Right hindlimb (tissue), 1 donor: ENCODE results near the gene KERA.
"Not testable (repeated sequence)": the region's sequence is repeated elsewhere in the genome, so short reads cannot be mapped to it uniquely, and the experiment has no call there.

Source experiments
- DNase-seq: peaks from one replicate; pipeline ENCODE4 v3.0.0-alpha.2; 2018

Gene KERA, protein sequence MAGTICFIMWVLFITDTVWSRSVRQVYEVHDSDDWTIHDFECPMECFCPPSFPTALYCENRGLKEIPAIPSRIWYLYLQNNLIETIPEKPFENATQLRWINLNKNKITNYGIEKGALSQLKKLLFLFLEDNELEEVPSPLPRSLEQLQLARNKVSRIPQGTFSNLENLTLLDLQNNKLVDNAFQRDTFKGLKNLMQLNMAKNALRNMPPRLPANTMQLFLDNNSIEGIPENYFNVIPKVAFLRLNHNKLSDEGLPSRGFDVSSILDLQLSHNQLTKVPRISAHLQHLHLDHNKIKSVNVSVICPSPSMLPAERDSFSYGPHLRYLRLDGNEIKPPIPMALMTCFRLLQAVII

DNA sequence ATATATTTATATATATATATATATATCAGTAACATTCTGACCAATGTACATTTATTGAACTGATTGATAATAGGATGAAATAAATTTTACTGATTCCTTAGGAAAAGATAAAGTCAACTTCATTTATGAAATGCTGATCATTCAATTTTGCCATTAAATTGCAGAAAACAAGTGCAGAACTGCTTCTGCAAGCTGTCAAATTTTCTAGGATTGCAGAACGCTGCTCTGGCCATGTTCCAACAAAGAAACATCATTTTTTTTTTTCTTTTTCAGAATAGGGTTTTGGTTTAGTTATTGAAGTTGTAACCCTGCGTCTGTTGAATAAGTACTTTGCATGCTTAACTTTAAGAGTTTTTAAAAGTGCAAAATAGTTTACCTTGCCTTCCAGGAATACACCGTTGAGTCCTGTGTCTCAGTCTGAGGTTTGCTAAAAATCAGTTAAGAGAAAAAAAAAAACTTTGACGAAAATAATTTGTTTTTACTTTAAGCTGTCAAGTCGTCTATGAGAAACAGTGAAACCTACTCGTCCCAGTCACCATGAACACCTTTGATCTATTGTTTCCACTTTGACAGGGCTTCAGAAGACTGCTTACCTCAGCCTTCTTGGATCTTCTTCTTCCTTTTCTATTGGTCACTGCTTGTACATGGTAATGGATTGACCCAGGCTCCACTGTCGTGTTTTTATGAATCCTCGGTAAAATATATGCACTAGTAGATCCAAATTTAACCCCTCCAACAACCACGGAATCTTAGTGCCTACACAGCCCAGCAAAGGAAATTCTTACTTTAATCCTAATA, at the start of gene KERA:
KERA (minus strand) TSS at position 657 of the 798 bp plus-strand sequence. CDS start 1,743 bp downstream, outside the sequence.
- no peak for DNase-seq

GRCh38 chr12:91106283-91106682, 48.5 kb upstream of the KERA start:
- DNase-seq = no peak

GRCh38 chr12:91105807-91106206, 48.0 kb upstream of the KERA start:
- no peak for DNase-seq

DNA sequence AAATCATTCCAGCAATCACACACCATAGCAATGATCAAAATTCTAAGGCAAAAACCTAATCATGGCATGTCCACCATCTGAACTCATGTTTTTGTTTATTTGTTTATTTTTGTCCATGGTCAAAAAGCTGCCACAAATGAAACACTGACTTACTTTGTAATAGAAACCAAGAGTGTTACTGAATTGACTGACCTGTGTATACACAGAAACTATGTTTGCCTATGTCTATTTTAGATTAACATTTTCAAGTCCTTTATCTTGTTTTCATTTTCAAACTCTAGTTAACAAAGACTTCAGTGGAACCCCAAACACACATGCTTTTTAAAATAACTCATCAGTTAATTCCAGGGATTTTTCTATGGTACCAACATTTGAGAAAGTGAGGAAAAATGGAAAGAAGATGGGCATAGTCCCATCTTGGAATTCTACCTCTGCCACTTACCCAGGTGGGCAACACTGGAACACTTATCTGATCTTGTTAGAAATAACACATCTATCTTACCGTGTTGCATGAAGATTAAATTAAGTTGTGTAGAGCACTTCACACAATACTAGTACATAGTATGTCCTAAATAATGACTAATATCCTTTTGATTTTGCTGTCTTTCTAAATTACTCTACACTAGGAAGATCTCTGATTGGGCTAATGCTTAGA, 47.1 kb upstream of the KERA start:
- DNase-seq = no peak

- DNase-seq = no peak
Observed at GRCh38 chr12:91103624-91104023, 45.8 kb upstream of the KERA start.

DNA sequence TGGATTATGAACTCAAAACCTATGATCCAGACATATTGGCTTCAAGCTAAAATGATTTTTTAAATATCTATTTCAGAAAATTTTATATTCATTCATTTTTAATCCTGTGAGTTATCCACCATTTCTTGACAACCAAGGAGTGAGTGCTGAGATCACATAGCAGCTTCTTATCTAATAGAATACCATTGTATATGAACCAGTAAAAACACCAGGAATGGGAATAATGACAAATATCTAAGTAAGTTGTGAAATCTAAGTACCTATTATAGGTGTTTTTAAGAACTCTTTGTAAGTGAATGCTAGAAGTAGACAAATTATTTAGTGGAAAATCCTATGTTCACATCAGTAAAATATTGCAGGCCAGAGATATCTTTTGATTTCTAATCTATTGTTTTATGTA, 45.3 kb upstream of the KERA start:
- DNase-seq = no peak

DNA sequence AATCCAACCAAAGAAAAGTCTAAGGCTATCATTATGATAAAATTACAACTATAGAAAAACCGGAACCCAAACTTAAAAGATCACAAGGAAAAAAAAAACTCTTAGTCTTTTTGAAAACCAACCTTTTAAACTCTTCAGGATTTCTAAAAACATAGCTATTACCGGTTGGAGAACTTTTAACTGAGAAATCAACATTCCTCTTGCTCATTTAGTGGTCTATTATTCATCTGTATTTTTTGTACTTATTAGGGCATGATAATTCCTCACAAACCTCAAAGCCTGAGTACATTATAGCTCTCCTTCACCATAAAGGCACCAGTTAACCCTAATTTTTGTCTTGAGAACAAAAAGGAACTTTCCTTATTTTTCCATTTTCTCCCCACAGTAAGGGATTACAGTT, 43.1 kb upstream of the KERA start:
- no peak for DNase-seq

DNA sequence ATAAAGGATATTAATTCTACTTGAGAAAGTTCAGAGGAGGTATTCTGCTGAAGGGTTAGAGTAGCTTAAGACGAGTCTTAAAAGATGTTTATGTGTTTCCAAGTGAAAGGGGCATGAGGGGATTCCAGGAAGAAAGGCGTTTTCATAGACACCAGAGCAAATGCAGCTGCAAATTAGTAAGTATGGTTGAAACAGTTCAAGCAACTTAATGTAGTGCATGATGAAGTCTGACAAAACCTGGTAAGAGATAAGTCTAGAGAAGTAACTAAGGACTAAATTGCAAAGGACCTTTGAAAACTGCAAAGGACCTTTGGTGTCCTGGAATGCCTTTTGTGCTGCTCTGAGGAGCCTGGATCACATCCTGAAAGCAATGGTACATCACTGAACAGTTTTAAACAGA, 42.0 kb upstream of the KERA start:
- DNase-seq = no peak

GRCh38 chr12:91099341-91099740, 41.5 kb upstream of the KERA start:
- DNase-seq = no peak

DNA sequence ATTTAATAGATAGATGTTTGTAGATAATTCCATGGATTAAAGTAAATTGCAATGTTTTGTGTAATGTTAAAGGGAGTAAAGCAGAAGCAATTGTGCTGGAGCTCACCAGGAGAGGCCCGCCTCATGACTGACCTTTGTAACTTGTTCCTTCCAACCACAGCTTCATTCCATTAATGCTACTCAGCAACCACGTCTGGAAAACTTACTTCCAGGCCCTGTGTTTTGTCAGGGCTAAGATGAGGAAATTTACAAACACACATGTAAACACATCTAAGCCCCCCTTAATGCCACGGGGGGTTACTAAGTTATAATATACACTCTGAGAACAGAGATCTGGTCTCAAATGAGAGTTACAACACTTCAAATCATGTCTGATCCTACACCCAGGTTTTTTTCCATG, 41.1 kb upstream of the KERA start:
- DNase-seq = no peak

GRCh38 chr12:91098461-91098860, 40.6 kb upstream of the KERA start:
- DNase-seq = no peak

GRCh38 chr12:91094957-91095356, 37.1 kb upstream of the KERA start:
- no peak for DNase-seq

DNA sequence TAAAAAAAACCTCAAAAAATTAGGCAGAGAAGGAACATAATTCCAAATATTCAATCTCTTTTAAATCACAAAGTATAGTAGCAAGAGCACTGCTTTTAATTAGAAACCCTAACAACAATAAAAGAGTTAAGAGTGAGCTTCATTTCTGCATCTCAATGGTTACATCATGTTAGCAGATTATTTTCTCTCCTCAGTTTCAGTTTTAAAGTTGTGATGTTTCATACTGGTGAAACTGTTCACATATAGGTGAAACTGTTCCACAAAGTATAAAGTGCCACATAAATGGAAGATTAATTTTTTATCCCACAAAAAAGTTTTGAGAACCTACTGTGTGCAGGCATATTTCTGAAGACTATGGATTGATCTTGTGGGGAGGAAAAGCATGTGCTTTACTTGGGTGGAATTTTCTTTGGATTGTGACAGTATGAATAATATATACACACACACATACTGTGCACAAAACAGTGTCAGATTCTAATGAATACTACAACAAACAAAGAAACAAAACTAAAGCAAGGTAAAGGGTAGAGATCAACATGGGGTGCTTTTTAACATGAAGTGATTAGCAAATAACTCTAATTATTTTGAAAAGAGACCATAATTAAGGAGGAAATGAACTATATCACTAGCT, 36.3 kb upstream of the KERA start:
- DNase-seq = no peak

GRCh38 chr12:91093341-91093740, 35.5 kb upstream of the KERA start:
- DNase-seq = no peak

DNA sequence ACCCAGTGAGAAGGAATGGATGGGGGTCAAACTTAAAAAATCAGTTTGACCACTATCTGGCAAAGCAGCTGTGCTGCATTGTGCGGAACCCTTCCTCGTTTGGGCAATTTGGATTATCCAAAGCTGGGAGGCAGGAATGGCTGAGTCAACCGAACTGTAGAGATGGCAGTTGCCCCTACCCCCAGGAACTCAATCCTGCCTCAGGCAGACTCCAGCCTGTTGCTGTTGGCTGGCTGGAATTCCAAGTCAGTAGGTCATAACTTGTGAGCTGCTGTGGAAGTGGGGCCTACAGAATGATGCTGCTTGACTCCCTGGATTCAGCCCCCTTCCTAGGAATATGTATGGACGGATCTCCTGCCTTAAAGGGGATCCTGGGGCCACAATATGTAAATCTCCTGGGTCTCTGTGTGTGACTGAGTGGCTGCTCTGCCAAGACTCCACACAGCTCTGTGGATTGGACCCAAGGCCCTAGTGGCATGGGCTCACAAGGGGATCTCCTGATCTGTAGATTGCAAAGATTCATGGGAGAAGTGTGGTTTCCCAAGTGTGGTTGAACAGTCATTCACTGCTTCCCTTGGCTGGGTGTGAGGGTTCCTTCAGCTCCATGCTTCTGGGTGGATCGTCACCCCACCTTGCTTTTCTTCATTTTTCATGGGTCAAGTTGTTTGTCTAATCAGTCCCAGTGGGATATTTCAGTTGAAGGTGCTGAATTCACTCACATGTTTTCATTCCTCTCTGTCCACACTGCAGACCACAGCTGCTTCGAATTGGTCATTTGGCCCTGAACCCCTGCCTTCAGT, 34.3 kb upstream of the KERA start:
- DNase-seq = no peak

DNA sequence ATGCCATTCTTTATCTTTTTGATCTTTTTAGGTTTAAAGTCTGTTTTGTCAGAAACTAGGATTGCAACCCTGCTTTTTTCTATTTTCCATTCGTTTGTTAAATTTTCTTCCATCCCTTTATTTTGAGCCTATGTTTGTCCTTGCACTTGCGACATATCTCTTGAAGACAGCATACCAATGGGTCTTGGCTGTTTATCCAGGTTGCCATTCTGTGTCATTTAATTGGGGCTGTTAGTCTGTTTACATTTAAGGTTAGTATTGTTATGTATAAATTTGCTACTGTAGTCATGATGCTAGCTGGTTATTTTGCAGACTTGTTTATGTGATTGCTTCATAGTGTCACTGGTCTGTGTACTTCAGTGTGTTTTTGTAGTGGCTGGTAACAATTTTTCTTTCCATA, 32.1 kb upstream of the KERA start:
- not testable (repeated sequence) for DNase-seq

- no peak for DNase-seq
Observed at GRCh38 chr12:91080041-91080440, 22.2 kb upstream of the KERA start.

GRCh38 chr12:91078501-91078900, 20.7 kb upstream of the KERA start:
- DNase-seq = no peak

GRCh38 chr12:91077228-91077954, 19.6 kb upstream of the KERA start:
- DNase-seq = no peak

DNA sequence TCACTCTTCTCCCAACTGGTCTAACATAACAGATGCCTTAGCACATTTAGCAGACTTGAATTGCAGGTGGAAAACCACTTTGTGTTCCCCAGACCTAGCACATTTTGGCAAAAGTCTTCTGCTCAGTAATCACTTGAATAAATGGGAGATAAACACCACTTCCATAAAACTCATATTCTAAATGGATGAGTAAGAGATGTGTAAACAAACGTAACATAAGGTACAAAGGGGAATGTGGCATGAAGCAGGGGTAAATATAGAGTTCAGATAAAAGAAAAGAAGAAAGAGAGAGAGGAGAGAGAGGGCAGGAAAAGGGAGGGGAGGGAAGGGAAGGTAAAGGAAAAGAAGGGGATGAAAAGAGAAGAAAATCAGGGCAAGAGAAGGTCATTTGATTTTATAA, 17.0 kb upstream of the KERA start:
- no peak for DNase-seq

GRCh38 chr12:91074154-91074709, 16.4 kb upstream of the KERA start:
- DNase-seq = peak; percentile 52
